Occipital lobe (tissue), 2 donors: ENCODE measurements around the gene MACO1. TPM values are rescaled to one million over a fixed set of nuclear protein-coding genes. Genes with fewer than 3 reads are reported as not detected.

ENCODE experiments used
- DNase-seq: peaks from one replicate; lab custom pipeline; 2025; lab: John Stamatoyannopoulos, UW
- total RNA-seq: library from RNA; depleted of rRNA; stranded (reverse); fragments of >200 nt; gene quantifications from one replicate; pipeline ENCODE4 v1.2.3, GENCODE V29; 2014

Gene MACO1
- total RNA-seq, 1 donor from 2014 or later: 93.7 TPM

- no peak for DNase-seq
Measured at GRCh38 chr1:25541889-25542658, 111.4 kb downstream of the MACO1 start.

- DNase-seq: no peak
Measured at GRCh38 chr1:25543005-25543424, 112.3 kb downstream of the MACO1 start.

GRCh38 chr1:25543425-25544242, 112.9 kb downstream of the MACO1 start, which contains the start of gene LDLRAP1:
Gene LDLRAP1 (plus strand): TSS chr1:25543606. CDS start chr1:25543699, 93 bp downstream.
- peak; percentile 43 for DNase-seq

- no peak for DNase-seq
Measured at GRCh38 chr1:25544243-25544764, 113.6 kb downstream of the MACO1 start.

GRCh38 chr1:25544819-25545218, 114.1 kb downstream of the MACO1 start:
- DNase-seq: peak; percentile 31

- DNase-seq: no peak
Measured at GRCh38 chr1:25545767-25546166, 115.1 kb downstream of the MACO1 start.

GRCh38 chr1:25546193-25546592, 115.5 kb downstream of the MACO1 start:
- DNase-seq: no peak

- no peak for DNase-seq
Measured at GRCh38 chr1:25548601-25549000, 117.9 kb downstream of the MACO1 start.

- DNase-seq: no peak
Measured at GRCh38 chr1:25549273-25550154, 118.8 kb downstream of the MACO1 start.

Other genes starting within 250 kb of the MACO1 start
- 33.4 TPM for gene SYF2, start 198.4 kb upstream of the MACO1 start, total RNA-seq
- 62.2 TPM for gene RSRP1, start 183.4 kb upstream of the MACO1 start, total RNA-seq
- 0.16 TPM for gene RHD, start 158.4 kb upstream of the MACO1 start, total RNA-seq
- gene TMEM50A, start 92.6 kb upstream of the MACO1 start, total RNA-seq: 158 TPM
- gene RHCE, start 10.1 kb upstream of the MACO1 start, total RNA-seq: not detected
- 1.2 TPM for gene LDLRAP1, start 112.7 kb downstream of the MACO1 start, total RNA-seq
- 8.6 TPM for gene MAN1C1, start 185.9 kb downstream of the MACO1 start, total RNA-seq